H7 (cell line): Measurements from ENCODE around the gene ACOXL. TPM values are rescaled to one million over a fixed set of nuclear protein-coding genes. Genes with fewer than 3 reads are reported as not detected.

ENCODE experiments used
- DNase-seq: peaks from one replicate; pipeline ENCODE4 v3.0.0; 2012
- H3K27me3 ChIP-seq: 2 replicates; pipeline ENCODE4 v1.6.0; 2011; ENCODE audit warnings: mild to moderate bottlenecking, low read length; ENCODE audit not compliant: control insufficient read depth, insufficient read depth
- H3K36me3 ChIP-seq: replicated peaks from 2 replicates; pipeline ENCODE4 v1.5.1; 2011; ENCODE audit warnings: low read length; ENCODE audit not compliant: control insufficient read depth, insufficient read depth
- H3K4me3 ChIP-seq: 2 replicates; pipeline ENCODE4 v1.5.1; 2011; ENCODE audit warnings: low read depth, mild to moderate bottlenecking, control low read depth, low read length, moderate library complexity; ENCODE audit not compliant: insufficient read depth
- total RNA-seq: library from RNA; depleted of rRNA; stranded (reverse); fragments of >200 nt; shearing (Covaris generic); gene quantifications from 2 replicates; pipeline ENCODE4 v1.2.3, GENCODE V29; 2014

ACOXL gene
- total RNA-seq, 1 experiment from 2014 or later, result 2.7 TPM

DNA sequence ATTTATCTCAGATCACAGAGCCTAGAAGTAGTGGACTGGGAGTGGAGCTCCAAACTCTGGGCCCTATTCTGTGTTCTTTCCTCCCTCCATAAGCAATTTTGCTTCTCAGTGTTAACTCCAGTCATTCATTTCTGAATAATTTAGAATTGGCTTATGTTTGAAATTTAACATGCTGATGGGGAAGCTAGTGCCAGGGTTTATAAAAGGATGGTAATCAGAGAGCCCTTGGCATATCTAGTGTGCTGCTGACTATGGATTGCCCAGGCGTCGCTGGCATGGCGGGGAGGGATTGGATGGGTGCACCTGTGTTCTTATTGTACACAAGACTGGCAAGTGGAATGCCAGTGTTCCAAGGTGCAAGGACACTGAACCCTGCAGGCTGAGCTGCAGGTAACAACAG lies 177.1 kb downstream of the ACOXL start:
- Histone ChIP-seq H3K4me3 (no peak overlapping the region), H3K36me3 (no peaks in the 10 kb centered on the region), H3K27me3 (no peaks in the 10 kb centered on the region)
- DNase-seq, result no peak

- no peaks in the 10 kb centered on the region for H3K27me3 ChIP-seq
- no peak overlapping the region for H3K4me3 ChIP-seq
- no peaks in the 10 kb centered on the region for H3K36me3 ChIP-seq
- DNase-seq, result no peak
These were observed 178.1 kb downstream of the ACOXL start for GRCh38 chr2:110910423-110910822.

DNA sequence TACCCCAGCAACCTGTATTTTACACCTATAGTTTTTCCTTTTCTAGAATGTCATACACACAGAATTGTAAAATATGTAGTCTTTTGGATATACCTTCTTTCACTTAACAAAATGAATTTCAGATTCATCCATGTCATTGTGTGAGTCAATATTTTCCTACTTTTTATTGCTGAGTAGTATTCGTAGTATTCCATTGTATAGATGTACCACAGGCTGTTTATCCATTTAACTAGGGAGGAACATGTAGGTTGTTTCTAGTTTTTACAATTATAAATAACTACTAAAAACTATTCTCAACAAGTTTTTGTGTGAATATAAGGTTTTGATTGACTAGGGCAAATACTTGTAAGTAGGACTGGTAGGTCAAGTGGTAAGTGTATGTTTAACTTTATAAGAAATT lies 187.4 kb downstream of the ACOXL start:
- DNase-seq, result no peak
- no peak overlapping the region for H3K4me3 ChIP-seq
- H3K36me3 ChIP-seq, result no peaks in the 10 kb centered on the region
- H3K27me3 ChIP-seq, result no peaks in the 10 kb centered on the region

- H3K36me3 ChIP-seq, result no peaks in the 10 kb centered on the region
- no peaks in the 10 kb centered on the region for H3K27me3 ChIP-seq
- no peak for DNase-seq
- no peak overlapping the region for H3K4me3 ChIP-seq
These were observed 193.1 kb downstream of the ACOXL start for GRCh38 chr2:110925479-110925878.

- no peaks in the 10 kb centered on the region for H3K27me3 ChIP-seq
- H3K36me3 ChIP-seq, result no peaks in the 10 kb centered on the region
- no peak for DNase-seq
- no peak overlapping the region for H3K4me3 ChIP-seq
These were observed 195.2 kb downstream of the ACOXL start for GRCh38 chr2:110927526-110927925.

GRCh38 chr2:110929528-110929927 lies 197.2 kb downstream of the ACOXL start:
- Histone ChIP-seq H3K36me3 (no peaks in the 10 kb centered on the region), H3K4me3 (no peak overlapping the region), H3K27me3 (no peaks in the 10 kb centered on the region)
- DNase-seq, result no peak

DNA sequence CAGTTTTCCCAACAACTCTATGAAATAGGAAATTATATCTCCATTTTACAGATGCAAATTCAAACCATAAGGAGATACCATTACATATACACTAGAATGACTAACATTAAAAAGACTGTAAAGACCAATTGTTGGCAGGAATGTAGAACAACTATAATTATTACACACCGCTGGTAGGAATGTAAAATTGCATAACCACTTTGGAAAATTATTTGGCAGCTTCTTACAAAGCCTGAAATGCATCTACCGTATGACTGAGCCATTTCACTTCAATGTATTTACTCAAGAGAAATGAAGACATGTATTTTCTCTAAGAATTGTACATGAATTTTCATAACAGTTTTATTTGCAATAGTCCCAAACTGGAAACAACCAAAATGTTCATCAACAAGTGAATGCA lies 199.3 kb downstream of the ACOXL start:
- no peak for DNase-seq

GRCh38 chr2:110933420-110933819 lies 201.0 kb downstream of the ACOXL start:
- no peak for DNase-seq
- Histone ChIP-seq H3K4me3 (no peak overlapping the region), H3K27me3 (no peaks in the 10 kb centered on the region), H3K36me3 (no peaks in the 10 kb centered on the region)

More for the DNA sequence above, 199.3 kb downstream of the ACOXL start:
- no peaks in the 10 kb centered on the region for H3K27me3 ChIP-seq
- no peak overlapping the region for H3K4me3 ChIP-seq
- H3K36me3 ChIP-seq, result no peaks in the 10 kb centered on the region

DNA sequence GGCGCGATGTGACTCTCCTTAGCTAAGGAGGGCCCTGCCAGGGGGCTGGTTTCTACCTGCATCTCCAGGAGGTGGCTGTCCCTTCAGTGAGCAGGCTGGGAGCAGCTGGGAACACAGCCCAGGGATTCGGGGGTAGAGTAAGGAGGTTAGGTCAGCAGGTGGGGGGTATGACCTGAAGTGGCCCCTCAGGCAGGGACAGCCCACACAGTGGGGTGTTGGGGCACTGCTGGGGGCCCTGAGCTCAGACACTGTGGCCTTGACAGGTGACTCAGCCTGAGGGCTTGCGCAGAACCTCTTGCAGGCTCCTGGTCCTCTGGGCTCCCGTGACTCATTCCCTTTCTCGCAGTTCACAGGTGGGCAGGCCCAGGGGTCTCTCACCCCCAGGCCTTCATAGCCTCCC lies 202.6 kb downstream of the ACOXL start:
- H3K36me3 ChIP-seq, result no peaks in the 10 kb centered on the region
- no peaks in the 10 kb centered on the region for H3K27me3 ChIP-seq
- no peak for DNase-seq
- H3K4me3 ChIP-seq, result no peak overlapping the region

DNA sequence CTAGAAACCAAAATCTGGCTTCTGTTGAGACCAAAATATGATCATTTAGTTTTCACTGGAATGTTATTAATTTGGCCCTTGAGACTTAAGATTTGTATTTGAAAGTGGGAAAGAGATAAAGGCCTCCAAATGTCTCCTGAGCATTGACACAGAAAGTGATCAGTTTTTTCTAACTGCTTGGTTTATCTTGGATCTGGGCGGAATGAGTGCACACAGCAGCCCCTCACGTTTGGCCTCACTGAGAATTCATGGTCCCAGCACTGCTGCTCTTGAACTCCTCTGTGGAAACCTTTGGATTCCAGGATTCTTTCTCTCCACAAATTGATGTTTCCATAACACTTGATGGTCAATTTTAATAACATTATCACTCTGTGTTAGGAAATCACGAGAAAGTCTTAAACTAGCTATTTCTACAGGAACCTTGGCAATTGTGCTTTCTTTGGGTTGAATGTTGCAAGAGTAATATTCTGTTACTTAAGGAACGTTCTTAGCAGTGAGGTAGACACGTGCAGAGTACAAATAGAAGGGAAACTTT lies 208.1 kb downstream of the ACOXL start:
- DNase-seq, result no peak
- Histone ChIP-seq H3K4me3 (no peak overlapping the region), H3K27me3 (no peaks in the 10 kb centered on the region)

GRCh38 chr2:110941226-110941625 lies 208.9 kb downstream of the ACOXL start:
- no peak for DNase-seq
- Histone ChIP-seq H3K4me3 (no peak overlapping the region), H3K36me3 (no peaks in the 10 kb centered on the region), H3K27me3 (no peaks in the 10 kb centered on the region)

More for the DNA sequence above, 208.1 kb downstream of the ACOXL start:
- H3K36me3 ChIP-seq, result no peaks in the 10 kb centered on the region

DNA sequence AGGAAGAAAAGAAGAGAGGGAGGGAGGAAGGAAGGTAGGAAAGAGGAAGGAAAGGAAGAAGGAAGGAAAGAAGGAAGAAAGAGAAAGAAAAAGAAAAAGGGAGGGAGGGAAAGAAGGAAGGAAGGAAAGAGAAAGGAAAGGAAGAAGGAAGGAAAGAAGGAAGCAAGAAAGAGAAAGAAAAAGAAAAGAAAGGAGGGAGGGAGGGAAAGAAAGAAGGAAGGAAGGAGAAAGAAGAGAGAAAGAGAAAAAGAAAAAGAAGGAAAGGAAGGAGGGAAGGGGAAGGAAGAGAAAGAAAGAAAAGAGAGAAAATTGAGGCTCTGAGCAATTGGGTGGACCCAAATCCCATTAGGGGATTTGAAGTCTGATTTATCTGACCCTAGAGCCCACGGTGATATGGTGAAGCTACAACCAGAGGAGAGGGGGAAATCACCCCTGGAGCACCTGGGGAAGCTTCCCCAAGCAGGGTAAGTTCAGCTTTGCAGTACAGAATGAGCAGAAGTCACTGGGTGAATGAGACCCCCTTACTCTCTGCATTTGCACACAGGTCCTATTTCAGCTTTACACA lies 210.8 kb downstream of the ACOXL start:
- Histone ChIP-seq H3K27me3 (no peaks in the 10 kb centered on the region), H3K36me3 (no peaks in the 10 kb centered on the region), H3K4me3 (no peak overlapping the region)
- no peak for DNase-seq

DNA sequence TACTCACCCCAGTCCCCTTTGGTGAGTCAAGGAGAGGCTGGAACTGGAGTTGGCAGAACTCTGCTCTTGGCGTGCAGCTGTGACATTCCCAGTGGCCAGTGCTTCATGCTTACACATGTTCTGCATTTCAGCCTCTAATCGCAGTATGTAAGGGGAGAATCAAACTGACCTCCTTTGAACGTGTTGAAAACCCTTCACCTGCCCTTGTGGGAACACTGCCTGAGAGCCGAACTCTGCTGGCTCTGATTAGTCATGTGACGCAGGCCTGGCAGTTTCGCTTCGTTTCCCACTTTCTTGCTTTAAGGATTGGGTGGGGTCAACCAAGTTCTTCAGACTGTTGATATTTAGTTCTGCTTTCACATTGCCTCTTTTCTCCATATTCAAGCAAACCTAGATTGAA lies 214.5 kb downstream of the ACOXL start:
- no peak for DNase-seq
- Histone ChIP-seq H3K36me3 (no peaks in the 10 kb centered on the region), H3K4me3 (no peak overlapping the region), H3K27me3 (no peaks in the 10 kb centered on the region)

- DNase-seq, result no peak
- no peak overlapping the region for H3K4me3 ChIP-seq
- H3K27me3 ChIP-seq, result no peaks in the 10 kb centered on the region
- no peaks in the 10 kb centered on the region for H3K36me3 ChIP-seq
These were observed 215.8 kb downstream of the ACOXL start for GRCh38 chr2:110948027-110948674.

GRCh38 chr2:110950281-110950680 lies 217.9 kb downstream of the ACOXL start:
- no peak overlapping the region for H3K4me3 ChIP-seq
- H3K36me3 ChIP-seq, result no peaks in the 10 kb centered on the region
- no peaks in the 10 kb centered on the region for H3K27me3 ChIP-seq
- DNase-seq, result no peak
